GM21447 (cell line): ENCODE data around the gene TUT4.

Experiments
- ATAC-seq: cut with Tn5 transposase; IDR thresholded peaks from one replicate; pipeline ENCODE4 v1.9.1; 2021; ENCODE audit not compliant: unreplicated experiment

TUT4 gene

GRCh38 chr1:52413410-52413989, 139.4 kb downstream of the TUT4 start:
- ATAC-seq, result no peak

GRCh38 chr1:52404975-52405338, 147.9 kb downstream of the TUT4 start:
- no peak for ATAC-seq

GRCh38 chr1:52404116-52404974, 148.5 kb downstream of the TUT4 start, which contains the start of the genes ORC1 and PRPF38A:
ORC1 (minus strand) TSS chr1:52404423; CDS start chr1:52402223, 2,200 bp downstream.
PRPF38A (plus strand) TSS chr1:52404602; CDS start chr1:52404750, 148 bp downstream.
- ATAC-seq, result peak; percentile 95

GRCh38 chr1:52403566-52404115, 149.3 kb downstream of the TUT4 start:
- ATAC-seq, result peak; percentile 42

- no peak for ATAC-seq
Measured at GRCh38 chr1:52402860-52403240, 150.0 kb downstream of the TUT4 start.

- no peak for ATAC-seq
Measured at GRCh38 chr1:52400131-52400530, 152.8 kb downstream of the TUT4 start.

GRCh38 chr1:52399629-52400028, 153.3 kb downstream of the TUT4 start:
- no peak for ATAC-seq

GRCh38 chr1:52393174-52393573, 159.7 kb downstream of the TUT4 start:
- ATAC-seq, result no peak

GRCh38 chr1:52386458-52386857, 166.4 kb downstream of the TUT4 start:
- ATAC-seq, result no peak

GRCh38 chr1:52385376-52385775, 167.5 kb downstream of the TUT4 start:
- no peak for ATAC-seq
